IMR-90 (cell line): Measurements from ENCODE around the gene BCL11A. TPM values are rescaled to one million over a fixed set of nuclear protein-coding genes. Genes with fewer than 3 reads are reported as not detected.

Experiments used
- ATAC-seq: fragments of 200-7000 bp; cut with Tn5 transposase; 2 replicates; pipeline ENCODE4 v1.9.1; 2020; ENCODE audit warnings: low read depth, mild to moderate bottlenecking, moderate library complexity
- BruUV-seq: library from RNA; stranded (reverse); fragments of 400-500 nt; replicated peaks from 2 replicates; lab custom pipeline; 2021; lab: Mats Ljungman, UMichigan
- CTCF ChIA-PET: fragments of 300-600 bp; formaldehyde crosslinking; extraction: SDS; loops from one replicate; lab custom pipeline; 2021; ENCODE audit warnings: antibody characterized with exemption; lab: Yijun Ruan, JAX
- POLR2A ChIA-PET: fragments of 300-600 bp; sonication (Branson Sonifier 250); formaldehyde crosslinking; loops from one replicate; lab custom pipeline; 2022; ENCODE audit warnings: antibody characterized with exemption; ENCODE audit not compliant: unreplicated experiment; lab: Charles Lee
- DNase-seq: peaks from one replicate; pipeline ENCODE4 v3.0.0; 2013
- H2AFZ ChIP-seq: replicated peaks from 2 replicates; pipeline ENCODE3; 2013; ENCODE audit warnings: low read length, mild to moderate bottlenecking; ENCODE audit not compliant: poor library complexity
- H2AK5ac ChIP-seq: 2 replicates; pipeline ENCODE4 v1.6.1; 2013; ENCODE audit warnings: low read depth, low read length, inconsistent platforms
- H2AK9ac ChIP-seq: replicated peaks from 2 replicates; pipeline ENCODE3; 2013; ENCODE audit warnings: mild to moderate bottlenecking, low read depth, low read length, moderate library complexity; ENCODE audit not compliant: poor library complexity
- H2BK120ac ChIP-seq: 2 replicates; pipeline ENCODE4 v1.6.1; 2013; ENCODE audit warnings: low read depth, low read length, inconsistent platforms
- H2BK15ac ChIP-seq: 3 replicates; pipeline ENCODE4 v1.6.1; 2013; ENCODE audit warnings: low read depth, low read length, inconsistent platforms
- H2BK20ac ChIP-seq: 2 replicates; pipeline ENCODE4 v1.6.1; 2013; ENCODE audit warnings: low read depth, mild to moderate bottlenecking, inconsistent platforms, low read length, moderate library complexity
- H2BK5ac ChIP-seq: 2 replicates; pipeline ENCODE4 v1.6.1; 2013; ENCODE audit warnings: mild to moderate bottlenecking, low read depth, low read length, inconsistent platforms; ENCODE audit not compliant: poor library complexity, severe bottlenecking
- H3K14ac ChIP-seq: replicated peaks from 2 replicates; pipeline ENCODE4 v1.6.1; 2013; ENCODE audit warnings: low read depth, low read length, inconsistent platforms
- H3K18ac ChIP-seq: 2 replicates; pipeline ENCODE4 v1.6.1; 2013; ENCODE audit warnings: low read depth, low read length, control low read depth
- H3K23ac ChIP-seq: 2 replicates; pipeline ENCODE4 v1.6.1; 2013; ENCODE audit warnings: low read depth, low read length, inconsistent platforms
- H3K27ac ChIP-seq: 2 replicates; pipeline ENCODE4 v1.5.1; 2013; ENCODE audit warnings: mild to moderate bottlenecking, control low read depth, low read length; ENCODE audit not compliant: insufficient read depth
- H3K27me3 ChIP-seq: 2 replicates; pipeline ENCODE4 v1.6.1; 2013; ENCODE audit warnings: low read length; ENCODE audit not compliant: control insufficient read depth, insufficient read depth
- H3K36me3 ChIP-seq: 2 replicates; pipeline ENCODE4 v1.6.1; 2013; ENCODE audit warnings: low read length, mixed read lengths; ENCODE audit not compliant: control insufficient read depth, insufficient read depth
- H3K4ac ChIP-seq: 2 replicates; pipeline ENCODE4 v1.6.1; 2013; ENCODE audit warnings: low read depth, low read length, inconsistent platforms
- H3K4me1 ChIP-seq: 2 replicates; pipeline ENCODE4 v1.6.1; 2013; ENCODE audit warnings: low read length, mixed read lengths; ENCODE audit not compliant: control insufficient read depth, insufficient read depth
- H3K4me2 ChIP-seq: 2 replicates; pipeline ENCODE4 v1.6.1; 2013; ENCODE audit warnings: low read depth, mild to moderate bottlenecking, control low read depth, low read length, moderate library complexity
- H3K4me3 ChIP-seq: 2 replicates; pipeline ENCODE4 v1.5.1; 2013; ENCODE audit warnings: low read depth, mild to moderate bottlenecking, control low read depth, low read length, moderate library complexity; ENCODE audit not compliant: insufficient read depth
- H3K56ac ChIP-seq: 2 replicates; pipeline ENCODE4 v1.6.1; 2013; ENCODE audit warnings: low read length, inconsistent platforms; ENCODE audit not compliant: insufficient read depth; ENCODE audit errors: extremely low read depth
- H3K79me1 ChIP-seq, 2 experiments: 2 replicates each; pipeline ENCODE4 v1.6.1; 2013; ENCODE audit warnings: low read length in 2 of 2, inconsistent platforms in 1 of 2, low read depth in 1 of 2
- H3K9ac ChIP-seq: 2 replicates; pipeline ENCODE4 v1.6.1; 2013; ENCODE audit warnings: low read depth, low read length, control low read depth
- H3K9me1 ChIP-seq: 2 replicates; pipeline ENCODE4 v1.6.1; 2013; ENCODE audit warnings: low read length, inconsistent platforms; ENCODE audit not compliant: insufficient read depth
- H3K9me3 ChIP-seq: 2 replicates; pipeline ENCODE4 v1.6.1; 2013; ENCODE audit warnings: low read length; ENCODE audit not compliant: control insufficient read depth, insufficient read depth
- H4K20me1 ChIP-seq: 2 replicates; pipeline ENCODE4 v1.6.1; 2013; ENCODE audit warnings: low read length, inconsistent platforms; ENCODE audit not compliant: insufficient read depth
- H4K5ac ChIP-seq: 2 replicates; pipeline ENCODE4 v1.6.1; 2013; ENCODE audit warnings: mild to moderate bottlenecking, low read depth, low read length, control low read depth
- H4K8ac ChIP-seq, 2 experiments: 2 replicates each; pipeline ENCODE4 v1.6.1; 2013; ENCODE audit warnings: low read depth in 2 of 2, low read length in 2 of 2, control low read depth in 1 of 2, inconsistent platforms in 1 of 2
- H4K91ac ChIP-seq: 2 replicates; pipeline ENCODE4 v1.6.1; 2013; ENCODE audit warnings: low read depth, low read length, inconsistent platforms; ENCODE audit not compliant: insufficient read depth
- BHLHE40 ChIP-seq: fragments of 150-350 bp; IDR thresholded peaks from 2 replicates; pipeline ENCODE4 v1.6.1; 2016; ENCODE audit warnings: mild to moderate bottlenecking, low read depth, low read length
- CHD1 ChIP-seq: IDR thresholded peaks from 2 replicates; pipeline ENCODE4 v1.6.1; 2012; ENCODE audit warnings: low read depth, low read length, improper control_type of control experiment
- ELK1 ChIP-seq: fragments of 150-350 bp; IDR thresholded peaks from 2 replicates; pipeline ENCODE4 v1.6.1; 2016; ENCODE audit warnings: low read depth, mild to moderate bottlenecking, low read length, moderate library complexity, borderline replicate concordance
- FOS ChIP-seq: fragments of 150-350 bp; IDR thresholded peaks from 2 replicates; pipeline ENCODE4 v1.6.1; 2016; ENCODE audit warnings: low read depth, low read length
- MAFK ChIP-seq: IDR thresholded peaks from 2 replicates; pipeline ENCODE4 v1.6.1; 2012; ENCODE audit warnings: low read depth, low read length, improper control_type of control experiment
- MAZ ChIP-seq: IDR thresholded peaks from 2 replicates; pipeline ENCODE4 v1.6.1; 2012; ENCODE audit warnings: low read depth, mild to moderate bottlenecking, low read length, improper control_type of control experiment, moderate library complexity, borderline replicate concordance
- MXI1 ChIP-seq: IDR thresholded peaks from 2 replicates; pipeline ENCODE4 v1.6.1; 2012; ENCODE audit warnings: low read depth, mild to moderate bottlenecking, low read length, moderate library complexity, borderline replicate concordance
- POLR2A ChIP-seq: IDR thresholded peaks from 2 replicates; pipeline ENCODE4 v1.6.1; 2012; ENCODE audit warnings: mild to moderate bottlenecking, low read depth, low read length
- RAD21 ChIP-seq: IDR thresholded peaks from 2 replicates; pipeline ENCODE4 v1.6.1; 2012; ENCODE audit warnings: low read length, improper control_type of control experiment
- RFX5 ChIP-seq: IDR thresholded peaks from 2 replicates; pipeline ENCODE4 v1.8.0; 2012; ENCODE audit warnings: low read depth, mild to moderate bottlenecking, low read length, moderate library complexity
- SMC3 ChIP-seq: fragments of 150-350 bp; IDR thresholded peaks from 2 replicates; pipeline ENCODE4 v1.6.1; 2016; ENCODE audit warnings: low read depth, mild to moderate bottlenecking, antibody characterized with exemption, low read length, moderate library complexity
- USF2 ChIP-seq: fragments of 150-350 bp; IDR thresholded peaks from 2 replicates; pipeline ENCODE4 v1.6.1; 2017; ENCODE audit warnings: mild to moderate bottlenecking, antibody characterized with exemption, low read length, low read depth
- WGBS, 2 experiments: methylation state at CpG; one replicate each; pipeline versions ENCODE4 v1.1.5 to v1.1.7; 2013; ENCODE audit warnings: missing lambda C conversion rate in 2 of 2; ENCODE audit not compliant: insufficient read length in 1 of 2; ENCODE audit errors: extremely low coverage in 2 of 2; 5-methylcytosine and 5-hydroxymethylcytosine counted together
- dilution Hi-C: fragments of 300-500 bp; cut with HindIII; formaldehyde crosslinking; loops from one replicate; pipeline ENCODE4 v1.14.3; 2018; ENCODE audit warnings: low sequenced_read_pairs; ENCODE audit not compliant: unreplicated experiment
- in situ Hi-C: fragments of 300-500 bp; cut with MboI; formaldehyde crosslinking; loops from 3 replicates; pipeline ENCODE4 v1.14.3; 2019; ENCODE audit warnings: low sequenced_read_pairs, inconsistent platforms, mixed read lengths
- intact Hi-C: fragments of 100-400 bp; cut with micrococcal nuclease; formaldehyde crosslinking; loops from 2 replicates; pipeline ENCODE4 v1.10.0; 2022
- polyA plus RNA-seq, 3 experiments: library from polyadenylated mRNA; depleted of rRNA; stranded (reverse); fragments of >200 nt; gene quantifications; 2 replicates each; pipeline ENCODE4 v1.2.3, GENCODE V29; 2012; ENCODE audit warnings: low replicate concordance in 1 of 3
- total RNA-seq: library from RNA; depleted of rRNA; stranded (reverse); fragments of >200 nt; gene quantifications from 2 replicates; pipeline ENCODE4 v1.2.3, GENCODE V29; 2012

Gene BCL11A
- total and polyA plus RNA-seq, 2 of the 4 experiments (the other 2 are of a cell fraction), result 1.0 to 1.1 TPM

- H4K20me1 ChIP-seq, result no peaks in the 10 kb centered on the region
- no peak overlapping the region for H3K27ac ChIP-seq
- H3K23ac ChIP-seq, result no peak overlapping the region
- no peak overlapping the region for H4K5ac ChIP-seq
- H3K14ac ChIP-seq, result no peak overlapping the region
- no peak overlapping the region for H4K8ac ChIP-seq
- H3K36me3 ChIP-seq, result no peaks in the 10 kb centered on the region
- dilution Hi-C loops, result no loop called here
- no peak overlapping the region for H2AK9ac ChIP-seq
- no peak overlapping the region for H3K4me3 ChIP-seq
- no peaks in the 10 kb centered on the region for H3K9me3 ChIP-seq
- no peak for ATAC-seq
- POLR2A ChIA-PET, result no interaction called here
- H3K9me1 ChIP-seq, result no peaks in the 10 kb centered on the region
- H3K4me2 ChIP-seq, result no peak overlapping the region
- TF ChIP-seq CHD1 (no peak), MAFK (no peak), ELK1 (no peak), FOS (no peak), RFX5 (no peak), BHLHE40 (no peak), MAZ (no peak), SMC3 (no peak), MXI1 (no peak), USF2 (no peak), RAD21 (no peak), POLR2A (no peak)
- H3K4ac ChIP-seq, result no peak overlapping the region
- no peak overlapping the region for H3K56ac ChIP-seq
- no peak overlapping the region for H2BK20ac ChIP-seq
- H2BK15ac ChIP-seq, result no peak overlapping the region
- H3K9ac ChIP-seq, result no peak overlapping the region
- in situ Hi-C loops, result no loop called here
- BruUV-seq, result no TSS peak
- H3K18ac ChIP-seq, result no peak overlapping the region
- no peak for DNase-seq
- intact Hi-C loops, result no loop called here
- H4K91ac ChIP-seq, result no peak overlapping the region
- H2AFZ ChIP-seq, result no peak overlapping the region
- H2BK5ac ChIP-seq, result no peak overlapping the region
- 57% methylated on average over 3 of the region's 3 CpGs; no CpG with 5 or more reads in 1 of the 2 experiments for WGBS, 2 experiments
- no peak overlapping the region for H2BK120ac ChIP-seq
- no peaks in the 10 kb centered on the region for H3K4me1 ChIP-seq
- H3K27me3 ChIP-seq, result peaks cover 26% of the 10 kb centered on the region
- no peak overlapping the region for H2AK5ac ChIP-seq
- H3K79me1 ChIP-seq, result no peaks in the 10 kb centered on the region
- CTCF ChIA-PET, result no interaction called here
Measured at GRCh38 chr2:60573251-60573650, 19.8 kb upstream of the BCL11A start.
